H1 (cell line): ENCODE results near the gene RAB35. TPM values are rescaled to one million over a fixed set of nuclear protein-coding genes. Genes with fewer than 3 reads are reported as not detected.

Source experiments
- KDM1A ChIP-seq: fragments of 200-600, 300-600 bp; sonication (generic); IDR thresholded peaks from 2 replicates; pipeline ENCODE4 v1.7.1; 2016; ENCODE audit warnings: mild to moderate bottlenecking, low read length, borderline replicate concordance
- KDM5A ChIP-seq: fragments of 200-600 bp; IDR thresholded peaks from 2 replicates; pipeline ENCODE4 v1.7.1; 2012; ENCODE audit warnings: mild to moderate bottlenecking, low read length, inconsistent platforms, mixed read lengths
- polyA plus RNA-seq, 7 experiments: library from polyadenylated mRNA; depleted of rRNA in 3 of 7; stranded (reverse) in 5 of 7; unstranded in 2 of 7; fragments of >200 nt in 5 of 7; fragments of 200-250 nt in 2 of 7; gene quantifications; 1 replicate in 5 of 7; 2 replicates in 1 of 7; 4 replicates in 1 of 7; pipeline versions ENCODE4 v1.2.1 to v1.2.3, GENCODE V29; 2011 to 2013; ENCODE audit warnings: missing spikeins in 2 of 7, mixed read lengths in 2 of 7
- total RNA-seq: library from RNA; stranded (reverse); fragmentation: NEBNext Ultra II Directional; extraction: Animal tissue kit (Norgen Biotek cat#: 25700); gene quantifications from 2 replicates; pipeline ENCODE4 v1.2.1, GENCODE V29; 2021
- TF ChIP-seq, protein P1 (sequence below), 3 experiments: IDR thresholded peaks; 1 replicate in 2 of 3; 2 replicates in 1 of 3; pipeline versions ENCODE4 v1.5.1 to v1.6.1; 2011; ENCODE audit warnings: low read length in 3 of 3, mild to moderate bottlenecking in 3 of 3, inconsistent platforms in 2 of 3, low read depth in 1 of 3, moderate library complexity in 1 of 3; ENCODE audit not compliant: insufficient read depth in 1 of 3; ENCODE audit errors: control extremely low read depth in 1 of 3

The RAB35 gene
- total and polyA plus RNA-seq, 2 of the 8 experiments (the other 6 are each of a cell fraction or from before 2014, with no cell fraction given) = 33.4 to 39.0 TPM

DNA sequence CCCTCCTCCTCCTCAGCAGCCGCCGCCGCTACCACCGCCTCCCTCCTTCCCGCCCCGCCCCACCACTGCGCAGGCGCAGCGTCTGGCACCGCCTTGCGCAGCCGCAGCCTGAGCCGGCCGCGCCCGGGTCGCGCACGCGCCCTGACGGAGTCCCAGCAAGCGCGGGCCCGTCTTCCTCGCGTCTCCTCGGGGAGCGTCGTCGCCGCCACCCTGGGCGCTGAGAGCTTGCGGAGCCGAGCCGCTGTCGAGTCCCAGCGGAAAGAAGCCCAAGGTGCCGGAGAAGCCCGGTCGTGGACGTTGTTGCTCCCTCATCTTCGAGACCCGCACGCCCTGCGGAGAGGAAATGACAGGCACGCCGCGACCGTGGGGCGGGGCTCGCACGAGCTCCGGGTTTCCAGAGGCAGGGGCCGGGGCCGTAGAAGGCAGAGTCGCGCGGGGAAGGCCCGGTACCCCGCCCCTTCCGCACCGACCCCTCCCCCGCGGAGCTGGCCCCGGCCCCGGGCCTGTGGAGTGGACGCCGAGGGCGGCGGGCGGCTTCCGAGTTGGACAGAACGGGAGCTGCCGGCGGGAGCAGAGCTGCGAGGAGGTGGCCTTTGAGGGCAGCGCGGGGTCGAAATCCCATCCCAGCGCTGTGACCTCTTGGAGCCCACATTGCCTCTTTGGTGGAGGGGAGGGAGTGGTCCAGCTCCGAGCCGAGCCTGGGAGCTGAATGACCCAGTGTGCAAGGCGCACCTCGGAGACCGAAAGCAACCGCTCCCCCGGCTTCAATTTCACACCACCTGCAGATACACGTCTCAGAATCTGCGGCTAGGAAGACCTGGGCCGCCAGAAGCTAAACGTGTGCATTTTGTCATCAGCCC lies 469 bp upstream of the RAB35 start (continued):
- TF ChIP-seq, protein P1, sequence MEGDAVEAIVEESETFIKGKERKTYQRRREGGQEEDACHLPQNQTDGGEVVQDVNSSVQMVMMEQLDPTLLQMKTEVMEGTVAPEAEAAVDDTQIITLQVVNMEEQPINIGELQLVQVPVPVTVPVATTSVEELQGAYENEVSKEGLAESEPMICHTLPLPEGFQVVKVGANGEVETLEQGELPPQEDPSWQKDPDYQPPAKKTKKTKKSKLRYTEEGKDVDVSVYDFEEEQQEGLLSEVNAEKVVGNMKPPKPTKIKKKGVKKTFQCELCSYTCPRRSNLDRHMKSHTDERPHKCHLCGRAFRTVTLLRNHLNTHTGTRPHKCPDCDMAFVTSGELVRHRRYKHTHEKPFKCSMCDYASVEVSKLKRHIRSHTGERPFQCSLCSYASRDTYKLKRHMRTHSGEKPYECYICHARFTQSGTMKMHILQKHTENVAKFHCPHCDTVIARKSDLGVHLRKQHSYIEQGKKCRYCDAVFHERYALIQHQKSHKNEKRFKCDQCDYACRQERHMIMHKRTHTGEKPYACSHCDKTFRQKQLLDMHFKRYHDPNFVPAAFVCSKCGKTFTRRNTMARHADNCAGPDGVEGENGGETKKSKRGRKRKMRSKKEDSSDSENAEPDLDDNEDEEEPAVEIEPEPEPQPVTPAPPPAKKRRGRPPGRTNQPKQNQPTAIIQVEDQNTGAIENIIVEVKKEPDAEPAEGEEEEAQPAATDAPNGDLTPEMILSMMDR (IDR thresholded peaks at IDR 0.05; ENCODE audit: control extremely low read depth in 1 of 3, insufficient read depth in 1 of 3, low read depth in 1 of 3, low read length in 3 of 3) = no peak
- TF ChIP-seq KDM1A = no peak
- TF ChIP-seq KDM5A = no peak
- TF ChIP-seq, all 59 proteins: peak for 15
